Measurements from ENCODE around the gene DNASE1.
A peak's percentile ranks its signal among the peaks of the same experiment; 100 is the strongest.

DNASE1 gene

GRCh38 chr16:3642397-3643094 is 11.9 kb upstream of the DNASE1 start:
- DNase-seq (ENCODE audit: low spot score): no peak
- Histone ChIP-seq H3K4me1 (ENCODE audit: control insufficient read depth in 2 of 2, insufficient read depth in 1 of 2, low read depth in 1 of 2, low read length in 2 of 2) (peaks cover 19 to 20% of the 10 kb centered on the region in 2 donors), H3K9me3 (replicated peaks in 1 of 2; ENCODE audit: control insufficient read depth in 2 of 2, insufficient read depth in 1 of 2, low read depth in 1 of 2, low read length in 2 of 2) (peaks cover 0 to 10% of the 10 kb centered on the region in 2 donors), H3K18ac (ENCODE audit: low read length) (peak overlapping the region; percentile 44), H3K4me3 (ENCODE audit: low read length in 2 of 2) (no peak overlapping the region), H3K79me1 (ENCODE audit: low read depth, low read length) (no peaks in the 10 kb centered on the region), H3K4me2 (ENCODE audit: insufficient read depth, low read length, poor library complexity, severe bottlenecking) (no peak overlapping the region), H3K27me3 (ENCODE audit: control insufficient read depth in 3 of 3, insufficient read depth in 3 of 3, low read depth in 1 of 3, low read length in 3 of 3) (no peaks in the 10 kb centered on the region), H3K36me3 (replicated peaks in 1 of 2; ENCODE audit: control insufficient read depth in 2 of 2, insufficient read depth in 2 of 2, low read length in 2 of 2) (peaks cover 2 to 10% of the 10 kb centered on the region in 2 donors), H3K14ac (ENCODE audit: low read length) (no peak overlapping the region), H4K91ac (ENCODE audit: low read depth, low read length, poor library complexity) (no peak overlapping the region), H3K23ac (ENCODE audit: low read depth, low read length, poor library complexity) (peak overlapping the region; percentile 16), H3K9ac (ENCODE audit: low read depth, low read length, poor library complexity) (peak overlapping the region; percentile 72), H2BK12ac (ENCODE audit: low read length) (no peak overlapping the region), H4K8ac (ENCODE audit: low read depth, low read length) (no peak overlapping the region), H2AK5ac (ENCODE audit: low read depth, low read length) (no peak overlapping the region), H2AFZ (ENCODE audit: low read length) (no peak overlapping the region), H2BK15ac (ENCODE audit: low read length) (no peak overlapping the region), H3K27ac (replicated peaks; ENCODE audit: low read length) (no peak overlapping the region), H2BK5ac (ENCODE audit: low read length) (peak overlapping the region; percentile 47), H3K4ac (ENCODE audit: low read length) (no peak overlapping the region), H2BK120ac (ENCODE audit: low read depth, low read length) (no peak overlapping the region)
- no CpG with 5 or more reads among the region's 21 CpGs for WGBS, 2 donors (ENCODE audit: extremely low coverage in 2 of 2, insufficient read length in 2 of 2, insufficient replicate concordance in 1 of 2)

DNA sequence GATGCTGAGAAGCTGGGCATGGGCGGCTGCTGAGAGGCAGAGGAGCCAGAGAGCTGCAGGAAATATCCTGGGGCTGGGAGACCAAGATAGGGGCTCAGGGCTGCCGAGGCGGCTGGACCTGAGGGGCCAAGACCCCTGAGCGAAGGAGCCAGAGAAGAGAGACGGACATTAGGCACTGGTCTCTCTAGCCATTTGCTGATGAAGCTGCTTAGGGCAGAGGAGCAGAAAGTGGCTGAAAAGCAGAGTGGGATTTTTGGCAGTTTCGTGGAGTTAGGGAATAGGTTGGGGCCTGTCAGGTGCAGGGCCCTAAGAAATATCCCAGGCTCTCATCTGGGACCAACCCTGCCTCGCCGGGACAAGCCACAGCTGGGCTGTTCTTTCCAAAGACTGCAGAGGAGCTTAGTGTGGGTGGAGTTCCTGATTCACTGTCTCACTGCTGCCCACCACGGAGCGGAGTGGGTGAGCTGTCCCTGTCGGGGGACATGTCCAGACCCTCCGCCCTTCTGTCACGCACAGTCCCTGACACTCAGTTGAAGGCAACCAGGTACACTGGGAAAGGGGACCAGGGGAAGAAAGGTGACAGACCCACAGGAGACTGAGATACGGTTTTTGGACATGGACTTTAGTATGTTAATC is 11.3 kb upstream of the DNASE1 start:
- no CpG with 5 or more reads among the region's 14 CpGs for WGBS, 2 donors (ENCODE audit: extremely low coverage in 2 of 2, insufficient read length in 2 of 2, insufficient replicate concordance in 1 of 2)
- no peak overlapping the region for H2BK12ac ChIP-seq (ENCODE audit: low read length)
- H3K4me1 ChIP-seq (ENCODE audit: control insufficient read depth in 2 of 2, insufficient read depth in 1 of 2, low read depth in 1 of 2, low read length in 2 of 2): peaks cover 16 to 20% of the 10 kb centered on the region in 2 donors

DNA sequence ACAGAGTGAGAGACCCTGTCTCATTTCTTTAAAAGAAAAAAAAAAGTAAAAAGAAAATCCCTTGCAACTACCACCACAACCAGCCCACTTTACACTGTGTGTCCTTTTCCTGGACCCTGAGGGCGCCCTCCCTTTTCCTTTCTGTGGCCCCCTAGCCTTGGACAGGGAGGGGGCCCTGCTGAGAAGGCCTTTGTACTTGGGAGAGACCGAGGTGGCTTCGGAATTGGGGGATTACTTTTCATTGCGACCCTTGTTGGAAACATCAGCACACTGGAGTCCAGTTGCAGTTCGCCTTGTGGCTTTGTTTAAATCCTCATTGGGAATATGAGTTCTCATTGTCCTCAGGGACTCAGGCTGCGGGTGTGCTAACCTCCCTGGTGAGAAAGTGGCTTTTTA is 9.4 kb upstream of the DNASE1 start:
- Histone ChIP-seq H3K18ac (ENCODE audit: low read length) (peak overlapping the region; percentile 95), H3K27ac (replicated peaks; ENCODE audit: low read length) (peak overlapping the region; percentile 86), H2BK5ac (ENCODE audit: low read length) (peak overlapping the region; percentile 83), H4K91ac (ENCODE audit: low read depth, low read length, poor library complexity) (no peak overlapping the region), H3K23ac (ENCODE audit: low read depth, low read length, poor library complexity) (no peak overlapping the region), H2BK15ac (ENCODE audit: low read length) (peak overlapping the region; percentile 92), H3K79me1 (ENCODE audit: low read depth, low read length) (no peaks in the 10 kb centered on the region), H3K27me3 (ENCODE audit: control insufficient read depth in 3 of 3, insufficient read depth in 3 of 3, low read depth in 1 of 3, low read length in 3 of 3) (no peaks in the 10 kb centered on the region), H3K4ac (ENCODE audit: low read length) (no peak overlapping the region), H3K4me1 (ENCODE audit: control insufficient read depth in 2 of 2, insufficient read depth in 1 of 2, low read depth in 1 of 2, low read length in 2 of 2) (peaks cover 16 to 20% of the 10 kb centered on the region in 2 donors), H3K36me3 (replicated peaks in 1 of 2; ENCODE audit: control insufficient read depth in 2 of 2, insufficient read depth in 2 of 2, low read length in 2 of 2) (peaks cover 4 to 11% of the 10 kb centered on the region in 2 donors), H2AK5ac (ENCODE audit: low read depth, low read length) (peak overlapping the region; percentile 82), H3K4me2 (ENCODE audit: insufficient read depth, low read length, poor library complexity, severe bottlenecking) (peak overlapping the region; percentile 43), H2AFZ (ENCODE audit: low read length) (peak overlapping the region; percentile 90), H3K9ac (ENCODE audit: low read depth, low read length, poor library complexity) (no peak overlapping the region), H3K9me3 (replicated peaks in 1 of 2; ENCODE audit: control insufficient read depth in 2 of 2, insufficient read depth in 1 of 2, low read depth in 1 of 2, low read length in 2 of 2) (peaks cover 0 to 2% of the 10 kb centered on the region in 2 donors), H3K14ac (ENCODE audit: low read length) (no peak overlapping the region), H4K8ac (ENCODE audit: low read depth, low read length) (no peak overlapping the region), H3K4me3 (ENCODE audit: low read length in 2 of 2) (peak overlapping the region in 1 of 2 donors; percentile 19), H2BK120ac (ENCODE audit: low read depth, low read length) (no peak overlapping the region), H2BK12ac (ENCODE audit: low read length) (no peak overlapping the region)
- WGBS, 2 donors (ENCODE audit: extremely low coverage in 2 of 2, insufficient read length in 2 of 2, insufficient replicate concordance in 1 of 2): no CpG with 5 or more reads among the region's 6 CpGs
- DNase-seq (ENCODE audit: low spot score): no peak

More for the DNA sequence above, 11.3 kb upstream of the DNASE1 start:
- Histone ChIP-seq H3K23ac (ENCODE audit: low read depth, low read length, poor library complexity) (no peak overlapping the region), H3K79me1 (ENCODE audit: low read depth, low read length) (no peaks in the 10 kb centered on the region), H3K14ac (ENCODE audit: low read length) (no peak overlapping the region), H4K91ac (ENCODE audit: low read depth, low read length, poor library complexity) (no peak overlapping the region), H3K27ac (replicated peaks; ENCODE audit: low read length) (no peak overlapping the region), H2AK5ac (ENCODE audit: low read depth, low read length) (no peak overlapping the region), H4K8ac (ENCODE audit: low read depth, low read length) (no peak overlapping the region), H3K18ac (ENCODE audit: low read length) (no peak overlapping the region), H3K4ac (ENCODE audit: low read length) (no peak overlapping the region), H3K4me2 (ENCODE audit: insufficient read depth, low read length, poor library complexity, severe bottlenecking) (no peak overlapping the region), H2BK120ac (ENCODE audit: low read depth, low read length) (no peak overlapping the region), H3K4me3 (ENCODE audit: low read length in 2 of 2) (no peak overlapping the region), H3K9ac (ENCODE audit: low read depth, low read length, poor library complexity) (no peak overlapping the region), H3K9me3 (replicated peaks in 1 of 2; ENCODE audit: control insufficient read depth in 2 of 2, insufficient read depth in 1 of 2, low read depth in 1 of 2, low read length in 2 of 2) (peaks cover 2 to 7% of the 10 kb centered on the region in 2 donors), H2BK15ac (ENCODE audit: low read length) (no peak overlapping the region), H3K36me3 (replicated peaks in 1 of 2; ENCODE audit: control insufficient read depth in 2 of 2, insufficient read depth in 2 of 2, low read length in 2 of 2) (peaks cover 2 to 10% of the 10 kb centered on the region in 2 donors), H2AFZ (ENCODE audit: low read length) (no peak overlapping the region), H2BK5ac (ENCODE audit: low read length) (no peak overlapping the region), H3K27me3 (ENCODE audit: control insufficient read depth in 3 of 3, insufficient read depth in 3 of 3, low read depth in 1 of 3, low read length in 3 of 3) (no peaks in the 10 kb centered on the region)
- no peak for DNase-seq (ENCODE audit: low spot score)
